T47D (cell line): ENCODE results near the gene WTIP.
A peak's percentile ranks its signal among the peaks of the same experiment; 100 is the strongest.

Source experiments
- DNase-seq, 2 experiments: peaks; one replicate each; pipeline versions ENCODE4 v3.0.0 to v3.0.0-alpha.2; 2011 to 2012; ENCODE audit warnings: low read depth in 1 of 2, low spot score in 1 of 2
- JUND ChIP-seq: IDR thresholded peaks from 2 replicates; pipeline ENCODE4 v1.6.1; 2012; ENCODE audit warnings: low read depth
- in situ Hi-C: cut with HindIII; loops from 2 replicates; pipeline ENCODE4 v1.10.0; 2016; ENCODE audit warnings: low sequenced_read_pairs, low pct_unique_long_range_greater_than_20kb

Gene WTIP

DNA sequence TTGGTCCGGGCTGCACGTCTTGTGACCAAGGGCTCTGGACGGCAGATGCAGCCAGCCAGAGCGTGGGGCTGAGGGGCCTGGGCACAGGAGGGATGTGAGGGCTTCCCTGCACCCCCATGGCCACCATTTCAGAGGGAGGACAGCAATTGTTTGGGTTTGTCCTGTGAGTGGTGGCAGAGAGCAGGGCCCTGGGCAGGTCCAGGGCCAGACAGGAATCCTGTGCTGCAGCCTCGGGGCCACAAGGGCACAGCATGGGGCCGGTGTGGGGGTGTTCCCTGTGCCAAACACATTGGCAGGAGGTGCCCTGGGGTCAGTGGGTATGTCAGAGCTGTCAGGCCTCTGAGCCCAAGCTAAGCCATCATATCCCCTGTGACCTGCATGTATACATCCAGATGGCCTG, 32.2 kb downstream of the WTIP start:
- no peak for DNase-seq
- no peak for TF ChIP-seq JUND
- in situ Hi-C loops: no loop called here

DNA sequence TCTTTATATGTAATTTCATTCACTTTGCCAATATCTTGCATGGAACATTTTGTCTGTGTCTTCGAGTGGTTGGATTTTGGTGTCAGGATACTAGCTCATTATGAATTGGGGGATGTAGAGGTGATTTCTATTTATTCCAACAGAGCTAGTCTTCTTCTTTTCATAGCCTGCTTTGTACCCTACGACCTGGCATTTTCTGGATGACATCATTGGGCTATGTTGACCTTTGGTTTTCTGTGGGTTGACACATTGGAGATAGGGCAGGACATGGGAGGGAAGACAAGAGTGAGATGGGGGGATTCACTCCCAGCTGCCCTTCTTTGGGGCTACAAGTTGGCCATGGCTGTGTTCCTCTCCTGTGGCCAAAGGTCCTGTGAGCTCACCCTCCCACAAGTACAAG, 38.0 kb downstream of the WTIP start:
- in situ Hi-C loops: no loop called here
- no peak for DNase-seq
- TF ChIP-seq JUND: no peak

DNA sequence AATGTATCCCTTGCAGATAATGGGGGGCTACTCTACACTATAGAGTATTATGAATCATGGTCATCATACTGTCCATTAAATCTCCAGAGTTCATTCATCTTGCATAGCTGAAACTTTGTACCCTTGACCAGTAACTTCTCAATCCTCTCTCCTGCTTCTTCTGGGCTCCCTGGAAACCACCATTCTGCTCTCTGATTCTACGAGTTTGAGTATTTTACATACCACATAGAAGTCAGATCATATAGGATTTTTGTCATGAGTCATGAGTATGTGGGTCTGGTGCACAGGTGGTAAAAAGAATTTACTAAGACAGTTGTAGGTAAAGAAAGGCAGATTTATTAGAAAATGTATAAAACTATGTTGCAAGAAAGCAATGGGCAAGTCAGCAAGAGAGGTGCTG, 41.9 kb downstream of the WTIP start:
- DNase-seq: no peak
- TF ChIP-seq JUND: no peak
- in situ Hi-C loops: no loop called here

DNA sequence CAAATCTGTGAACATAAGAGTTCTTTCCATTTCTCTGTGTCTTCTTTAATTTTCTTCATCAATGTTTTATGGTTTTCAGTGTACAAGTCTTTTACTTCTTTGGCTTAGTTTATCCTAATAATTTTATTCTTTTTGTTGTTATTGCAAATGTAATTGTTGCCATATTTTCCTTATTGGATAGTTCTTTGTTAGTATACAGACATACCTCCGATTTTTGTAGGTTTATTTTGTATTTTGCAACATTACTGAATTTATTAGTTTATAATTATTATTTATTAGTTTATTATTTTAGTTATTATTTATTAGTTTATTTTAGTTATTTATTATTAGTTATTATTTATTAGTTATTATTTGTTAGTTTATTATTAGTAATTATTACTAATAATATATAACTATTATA, 43.4 kb downstream of the WTIP start:
- no peak for DNase-seq
- TF ChIP-seq JUND: no peak
- in situ Hi-C loops: no loop called here

DNA sequence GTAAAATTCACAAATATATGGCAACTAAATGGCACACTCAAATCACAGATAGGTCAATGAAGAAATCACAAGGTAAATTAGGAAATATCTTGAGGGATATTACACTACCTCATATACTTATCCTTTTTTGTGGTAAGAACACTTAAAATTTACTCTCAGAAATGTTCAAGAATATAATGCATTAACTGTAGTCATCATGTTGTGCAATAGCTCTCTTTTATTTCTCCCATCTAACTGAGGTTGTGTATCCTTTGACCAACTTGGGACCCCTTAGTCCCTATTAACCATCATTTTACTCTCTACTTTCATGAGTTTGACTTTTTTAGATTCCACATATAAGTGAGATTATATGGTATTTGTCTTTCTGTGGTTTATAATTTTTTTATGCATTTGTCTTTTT, 52.6 kb downstream of the WTIP start:
- TF ChIP-seq JUND: no peak
- DNase-seq: no peak
- in situ Hi-C loops: no loop called here

DNA sequence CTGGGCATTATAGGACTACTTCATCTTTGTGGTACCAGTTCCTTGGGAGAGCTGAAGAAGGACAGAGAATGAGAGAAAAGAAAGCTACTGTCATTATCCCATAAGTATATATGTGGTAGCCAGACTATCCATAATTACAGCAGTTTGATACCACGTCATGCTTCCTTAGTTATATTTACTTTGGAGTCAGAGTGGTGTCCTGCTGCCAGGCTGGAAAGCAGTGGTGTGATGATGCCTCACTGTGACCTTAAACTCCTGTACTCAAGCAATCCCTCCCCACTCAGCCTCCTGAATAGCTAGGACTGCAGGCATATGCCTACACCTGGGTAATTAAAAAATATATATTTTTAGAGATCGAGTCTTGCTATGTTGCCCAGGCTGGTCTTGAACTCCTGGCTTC, 57.8 kb downstream of the WTIP start:
- in situ Hi-C loops: no loop called here
- TF ChIP-seq JUND: no peak
- DNase-seq: no peak

DNA sequence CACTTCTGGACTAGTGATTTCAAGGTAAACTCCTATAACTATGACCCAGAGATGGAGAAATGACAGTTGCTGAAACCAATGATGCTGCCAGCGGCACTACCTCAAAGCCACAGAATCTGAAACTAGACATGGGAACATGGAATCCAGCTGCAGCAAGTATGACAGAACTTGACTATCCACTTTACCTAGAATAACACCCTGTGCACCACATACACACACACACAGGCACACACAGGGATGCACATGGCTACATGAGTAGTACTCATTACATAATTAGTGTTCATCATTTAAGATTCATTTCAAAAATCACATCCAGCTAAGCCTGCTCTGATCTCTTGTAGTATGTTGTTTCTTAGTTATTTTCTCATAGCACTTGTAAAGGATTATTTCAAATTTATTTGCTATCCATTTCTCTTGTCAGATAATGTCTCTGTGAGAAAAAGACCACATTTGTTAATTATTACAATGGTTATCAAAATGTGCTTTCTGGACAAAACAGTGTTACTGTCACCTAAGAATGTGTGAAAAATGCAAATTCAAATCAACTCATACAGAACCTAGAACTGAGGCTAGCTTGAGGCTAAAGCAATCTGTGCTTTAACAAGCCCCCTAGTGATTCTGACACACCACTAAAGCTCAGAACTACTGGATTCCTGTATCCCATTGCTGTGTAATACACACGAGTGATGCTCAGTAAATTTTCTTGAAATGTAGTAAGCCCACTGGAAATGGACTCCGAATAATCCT, 59.4 kb downstream of the WTIP start:
- TF ChIP-seq JUND: no peak
- in situ Hi-C loops: no loop called here
- no peak for DNase-seq

DNA sequence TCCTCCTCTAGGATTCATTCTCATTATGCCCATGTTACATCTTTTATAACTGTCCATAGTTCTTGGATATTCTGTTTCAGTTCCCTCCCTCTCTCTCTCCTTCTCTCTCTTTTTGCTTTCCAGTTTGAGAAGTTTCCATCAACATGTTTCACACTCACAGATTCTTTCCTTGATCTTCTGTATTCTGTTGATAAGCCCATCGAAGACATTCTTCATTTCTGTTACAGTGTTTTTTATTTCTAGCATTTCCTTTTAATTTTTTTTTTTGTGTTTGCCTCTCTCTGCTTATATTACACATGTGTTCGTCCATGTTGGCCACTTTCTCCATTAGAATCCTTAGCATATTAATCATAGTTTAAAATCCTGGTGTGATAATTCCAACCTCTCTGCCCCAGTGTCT, 68.3 kb downstream of the WTIP start:
- TF ChIP-seq JUND: no peak
- no peak for DNase-seq
- in situ Hi-C loops: no loop called here

DNA sequence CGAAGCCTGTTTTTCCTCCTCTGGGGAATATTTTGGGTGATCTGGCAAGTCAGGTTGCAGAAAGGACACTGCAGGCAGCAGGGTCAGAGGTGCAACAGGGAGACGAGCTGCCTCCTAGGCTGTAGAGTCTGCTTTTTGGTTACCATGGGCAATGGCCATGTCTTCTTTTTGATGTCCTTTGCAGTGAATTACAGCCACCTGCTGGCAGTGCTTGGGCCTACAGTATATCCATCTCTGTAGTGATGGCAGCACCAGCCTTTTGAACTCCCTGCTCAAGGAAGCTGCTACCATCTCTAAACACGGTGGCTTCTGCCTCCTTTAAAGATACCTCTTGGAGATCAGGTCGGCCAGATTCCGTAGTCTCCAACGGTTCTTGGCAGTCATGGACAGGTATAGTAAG, 73.9 kb downstream of the WTIP start:
- no peak for TF ChIP-seq JUND
- DNase-seq: peak in 1 of 2 experiments; percentile 61
- in situ Hi-C loops: no loop called here

DNA sequence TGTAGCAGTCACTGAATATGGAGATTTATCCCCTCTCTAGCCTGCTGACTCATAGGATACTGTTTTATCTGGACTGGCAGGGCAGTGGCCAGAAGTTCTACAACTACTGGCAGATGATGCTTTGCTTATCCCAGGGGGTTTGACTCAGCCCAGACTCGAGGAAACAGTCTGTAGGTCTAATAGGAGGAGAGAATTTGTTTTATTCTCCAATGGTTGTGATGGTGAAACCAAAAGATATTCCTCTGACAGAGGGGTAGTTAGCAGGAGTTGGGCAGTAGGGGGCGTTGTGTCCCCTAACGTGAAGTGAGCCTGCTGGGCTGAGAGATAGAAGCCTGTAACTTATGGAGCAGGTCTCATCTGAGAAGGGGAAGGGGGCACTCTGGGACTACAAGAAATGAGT, 74.9 kb downstream of the WTIP start:
- in situ Hi-C loops: no loop called here
- peak in 1 of 2 experiments; percentile 36 for DNase-seq
- no peak for TF ChIP-seq JUND

DNA sequence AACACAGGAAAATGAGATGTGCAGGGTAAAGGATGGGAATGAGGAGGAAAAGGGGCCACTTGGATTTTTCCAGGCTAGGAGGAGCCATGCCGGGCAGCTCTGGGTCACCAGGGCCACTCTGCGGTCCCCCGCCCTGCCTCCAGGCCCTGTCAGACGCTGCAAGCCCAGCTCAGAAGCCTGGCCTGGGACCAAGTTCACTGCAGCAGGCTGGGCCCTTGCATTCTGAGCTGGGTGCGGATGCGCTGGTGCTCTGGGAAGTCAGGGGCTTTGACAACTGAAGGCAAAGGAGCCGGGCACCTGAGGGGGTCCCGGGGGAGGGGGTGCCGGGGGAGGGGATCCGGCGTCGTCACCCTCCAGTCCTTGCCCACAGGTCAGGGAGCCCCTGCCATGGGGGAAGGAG, 77.5 kb downstream of the WTIP start:
- DNase-seq: no peak
- in situ Hi-C loops: no loop called here
- no peak for TF ChIP-seq JUND

DNA sequence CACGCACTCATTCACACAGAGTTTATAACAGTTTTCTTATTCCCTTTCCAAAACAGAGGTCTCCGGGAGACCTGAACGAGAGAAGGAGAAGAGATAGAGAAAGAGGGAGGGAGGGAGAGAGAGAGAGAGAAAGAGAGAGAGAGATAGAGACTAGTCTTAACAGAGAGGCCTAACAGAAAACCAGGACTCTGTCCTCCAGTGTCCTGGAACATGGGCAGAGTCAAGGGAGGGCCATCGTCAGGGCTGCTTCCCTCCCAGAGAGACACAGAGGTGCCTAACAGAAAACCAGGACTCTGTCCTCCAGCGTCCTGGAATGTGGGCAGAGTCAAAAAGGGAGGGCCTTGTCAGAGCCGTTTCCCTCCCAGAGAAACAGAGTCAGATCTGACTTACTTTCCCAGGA, 78.7 kb downstream of the WTIP start:
- DNase-seq: no peak
- in situ Hi-C loops: no loop called here
- TF ChIP-seq JUND: no peak
